ENCODE results near the gene SUMO3. TPM values are rescaled to one million over a fixed set of nuclear protein-coding genes. Genes with fewer than 3 reads are reported as not detected.

The SUMO3 gene
- total and polyA plus RNA-seq, 2 experiments from 2014 or later = 90.8 to 103 TPM

GRCh38 chr21:44836666-44837471 is 19.0 kb upstream of the SUMO3 start (continued):
- TF ChIP-seq ZNF462 (CRISPR knock-in tag; IDR thresholded peaks at IDR 0.05) = no peak
- no peak for TF ChIP-seq REST (IDR thresholded peaks at IDR 0.05; ENCODE audit: unreplicated experiment)
- TF ChIP-seq NANOG (IDR thresholded peaks at IDR 0.05; ENCODE audit: borderline replicate concordance) = no peak
- TF ChIP-seq EZH2phosphoT487 (IDR thresholded peaks at IDR 0.05; ENCODE audit: unreplicated experiment) = no peak
- TF ChIP-seq ETS1 (IDR thresholded peaks at IDR 0.05) = no peak
- no peak for TF ChIP-seq ZNF114 (CRISPR knock-in tag; IDR thresholded peaks at IDR 0.05)
- TF ChIP-seq STAT1 (IDR thresholded peaks at IDR 0.05; ENCODE audit: unreplicated experiment) = no peak
- TF ChIP-seq CREB1 (CRISPR knock-in tag; IDR thresholded peaks at IDR 0.05; ENCODE audit: low read depth) = no peak
- TF ChIP-seq POLR2AphosphoS5 (IDR thresholded peaks at IDR 0.05; ENCODE audit: low read depth) = no peak
- no peak for TF ChIP-seq ZNF331 (CRISPR knock-in tag; IDR thresholded peaks at IDR 0.05; ENCODE audit: low read depth)
- TF ChIP-seq CTCF (conservative IDR thresholded peaks at IDR 0.05; ENCODE audit: low read depth in 2 of 2) = no peak
- TF ChIP-seq JUNB (IDR thresholded peaks at IDR 0.05; ENCODE audit: unreplicated experiment) = no peak
